ENCODE data around the gene PRKAG2. TPM values are rescaled to one million over a fixed set of nuclear protein-coding genes. Genes with fewer than 3 reads are reported as not detected.

Gene PRKAG2
- total RNA-seq, 2 donors from 2014 or later = 19.9 to 22.6 TPM

DNA sequence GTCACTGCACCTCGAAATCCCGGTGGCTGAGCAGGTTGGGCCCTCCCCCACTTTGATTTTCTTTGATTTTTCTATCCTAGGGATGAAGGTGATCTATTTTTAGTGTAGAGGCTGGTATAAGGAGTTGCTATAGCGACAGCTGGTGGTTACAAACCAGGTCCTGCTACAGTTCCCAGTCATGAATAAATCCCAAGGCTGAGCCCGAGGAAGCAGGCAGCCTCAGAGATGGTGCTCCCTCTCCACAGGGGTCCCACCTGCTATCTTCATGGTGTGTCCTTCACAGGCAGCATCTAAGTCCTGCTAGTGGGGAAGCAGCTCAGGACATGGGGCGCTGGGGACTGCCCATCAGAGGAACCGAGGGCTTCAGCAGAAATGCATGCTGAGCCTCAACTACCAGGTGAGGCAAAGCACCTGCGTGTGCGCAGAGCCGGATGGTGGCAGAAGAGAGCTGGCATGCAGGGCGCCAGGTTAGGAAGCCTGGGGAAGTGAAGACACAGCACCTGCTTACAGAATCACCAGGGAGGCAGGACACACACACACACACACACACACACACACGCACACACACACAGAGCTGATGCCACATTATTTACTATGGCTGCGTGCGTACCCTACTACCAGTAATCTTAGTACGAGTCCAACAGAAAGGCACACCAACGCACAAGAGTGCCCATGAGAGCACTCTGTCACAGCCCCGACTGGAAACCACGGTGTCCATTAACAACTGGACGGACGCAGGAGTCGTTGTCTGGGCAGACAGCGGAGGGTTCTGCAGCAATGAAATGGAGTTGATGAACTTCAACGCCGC is 150.9 kb downstream of the PRKAG2 start:
- H3K27me3 Mint-ChIP-seq = no peaks in the 10 kb centered on the region
- H3K4me1 Mint-ChIP-seq (ENCODE audit: low read depth in 2 of 2) = peaks cover 0 to 8% of the 10 kb centered on the region in 2 donors
- no peak for ATAC-seq
- H3K36me3 Mint-ChIP-seq = no peaks in the 10 kb centered on the region
- H3K4me3 Mint-ChIP-seq = no peak overlapping the region
- DNase-seq (ENCODE audit: low spot score) = no peak
- H3K27ac Mint-ChIP-seq = no peak overlapping the region
- no peaks in the 10 kb centered on the region for H3K9me3 Mint-ChIP-seq

DNA sequence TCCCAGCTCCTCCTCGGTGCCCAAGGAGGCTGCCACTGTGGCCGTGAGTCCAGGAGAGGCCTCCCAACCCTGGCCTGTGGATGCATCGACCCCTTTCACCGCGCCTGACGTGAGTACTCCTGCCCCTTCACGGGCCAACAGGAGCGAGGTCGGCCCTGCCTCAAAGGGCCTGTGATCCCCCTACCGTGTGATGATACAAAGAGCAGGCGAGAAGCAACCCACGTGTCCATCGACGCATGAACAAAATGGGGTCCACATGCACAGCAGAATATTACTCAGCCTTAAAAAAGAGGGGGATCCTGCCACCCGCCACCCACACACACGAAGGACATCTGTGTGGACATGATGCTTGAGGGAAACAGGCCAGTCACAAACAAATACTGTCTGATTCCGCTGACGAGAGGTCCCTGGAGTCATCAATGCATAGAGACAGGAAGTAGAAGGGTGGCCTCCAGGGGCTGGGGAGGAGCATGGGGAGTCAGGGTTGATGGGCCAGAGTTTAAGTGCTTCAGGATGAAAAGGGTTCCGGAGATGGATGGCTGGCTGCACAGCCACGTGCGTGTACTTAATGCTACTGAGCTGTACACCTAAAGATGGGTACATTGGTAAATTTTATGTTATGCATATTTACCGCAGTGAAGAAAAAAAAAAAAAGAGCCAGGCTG is 151.9 kb downstream of the PRKAG2 start:
- Mint-ChIP-seq H3K4me3 (no peak overlapping the region), H3K27me3 (no peaks in the 10 kb centered on the region), H3K9me3 (no peaks in the 10 kb centered on the region), H3K27ac (no peak overlapping the region), H3K4me1 (ENCODE audit: low read depth in 2 of 2) (peaks cover 0 to 8% of the 10 kb centered on the region in 2 donors), H3K36me3 (no peaks in the 10 kb centered on the region)
- DNase-seq (ENCODE audit: low spot score) (no peak), ATAC-seq (no peak)

DNA sequence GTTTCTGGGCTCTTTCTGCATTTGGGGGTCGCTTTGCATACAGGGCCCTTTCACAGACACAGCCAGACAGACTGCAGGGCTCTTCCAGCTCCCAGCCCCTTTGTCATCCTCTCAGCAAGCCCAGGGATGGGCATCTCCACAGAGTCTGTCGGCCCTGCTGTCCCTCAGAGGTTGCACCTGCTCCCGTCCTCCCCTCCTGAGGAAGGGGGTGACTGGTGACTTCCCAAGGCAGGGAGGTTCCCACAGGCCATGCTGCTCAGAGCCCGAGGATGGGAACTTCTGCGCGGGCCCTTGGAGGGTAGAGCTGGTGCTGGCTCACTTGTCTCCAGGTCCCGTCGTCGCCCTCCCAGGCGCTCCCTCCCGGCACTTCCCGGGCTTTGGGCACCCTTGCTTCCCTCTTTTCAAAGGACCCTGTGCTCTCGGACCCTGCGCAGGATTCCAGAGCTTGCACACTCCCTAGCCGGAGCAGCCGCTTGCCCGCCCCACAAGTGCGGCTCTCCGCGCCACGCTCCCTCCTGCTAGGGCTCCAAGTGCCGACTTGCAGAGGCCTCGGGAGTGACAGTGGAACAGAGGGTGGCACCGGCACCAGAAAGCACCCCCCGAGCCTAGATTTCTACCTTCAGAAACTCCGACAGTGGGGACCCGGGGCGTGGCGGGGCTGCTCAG is 152.5 kb downstream of the PRKAG2 start:
- Mint-ChIP-seq H3K9me3 (no peaks in the 10 kb centered on the region), H3K27ac (no peak overlapping the region), H3K4me3 (no peak overlapping the region), H3K4me1 (ENCODE audit: low read depth in 2 of 2) (peaks cover 0 to 8% of the 10 kb centered on the region in 2 donors), H3K36me3 (no peaks in the 10 kb centered on the region), H3K27me3 (no peaks in the 10 kb centered on the region)
- ATAC-seq (no peak), DNase-seq (ENCODE audit: low spot score) (no peak)

GRCh38 chr7:151723321-151723720 is 153.6 kb downstream of the PRKAG2 start:
- Mint-ChIP-seq H3K27ac (no peak overlapping the region), H3K9me3 (no peaks in the 10 kb centered on the region), H3K4me1 (ENCODE audit: low read depth in 2 of 2) (peaks cover 0 to 4% of the 10 kb centered on the region in 2 donors), H3K27me3 (no peaks in the 10 kb centered on the region), H3K4me3 (no peak overlapping the region), H3K36me3 (no peaks in the 10 kb centered on the region)
- DNase-seq (ENCODE audit: low spot score) (no peak), ATAC-seq (no peak)

DNA sequence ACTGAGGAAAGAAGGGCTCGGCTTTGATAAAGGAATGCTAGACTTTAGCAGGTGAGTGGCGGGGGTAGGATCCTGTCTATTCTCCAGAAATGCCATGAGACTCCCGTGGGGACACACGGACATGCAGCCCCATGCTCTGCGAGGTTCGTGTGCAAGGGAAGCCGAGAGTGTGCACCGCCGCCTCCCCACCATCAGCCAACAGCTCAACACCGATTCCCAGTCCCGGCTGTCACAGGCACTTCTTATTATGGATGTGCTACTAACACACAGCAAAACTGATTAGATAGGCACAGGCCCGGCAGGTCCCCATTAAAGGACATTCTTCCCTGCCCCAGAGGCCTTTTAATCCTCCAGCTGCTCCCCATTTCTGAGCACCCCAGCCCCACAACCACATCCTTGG is 154.4 kb downstream of the PRKAG2 start:
- Mint-ChIP-seq H3K27me3 (no peaks in the 10 kb centered on the region), H3K27ac (no peak overlapping the region), H3K36me3 (no peaks in the 10 kb centered on the region)

DNA sequence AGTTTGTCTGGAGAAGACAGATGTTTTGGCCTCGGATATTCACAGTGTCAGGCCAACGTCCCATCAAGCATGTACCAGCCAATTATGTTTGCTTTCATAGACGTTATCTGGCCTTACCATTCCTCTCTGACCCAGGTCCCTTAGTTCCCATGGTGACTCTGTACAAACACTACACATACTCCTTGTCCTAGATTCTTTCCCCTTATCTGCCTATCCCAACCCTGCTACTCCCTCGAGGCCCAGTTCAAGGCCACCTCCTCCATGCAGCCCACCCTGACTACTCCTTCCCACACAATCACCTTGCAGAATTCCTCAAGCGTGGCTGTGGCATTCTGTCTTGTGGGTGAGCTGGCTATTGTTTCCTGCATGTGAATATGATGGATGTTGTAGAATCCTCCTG is 155.2 kb downstream of the PRKAG2 start:
- Mint-ChIP-seq H3K4me3 (no peak overlapping the region), H3K4me1 (ENCODE audit: low read depth in 2 of 2) (peaks cover 0 to 4% of the 10 kb centered on the region in 2 donors), H3K27me3 (no peaks in the 10 kb centered on the region), H3K36me3 (no peaks in the 10 kb centered on the region), H3K9me3 (no peaks in the 10 kb centered on the region), H3K27ac (no peak overlapping the region)
- DNase-seq (ENCODE audit: low spot score) (no peak), ATAC-seq (no peak)

More for the DNA sequence above, 154.4 kb downstream of the PRKAG2 start:
- DNase-seq (ENCODE audit: low spot score) = no peak
- Mint-ChIP-seq H3K9me3 (no peaks in the 10 kb centered on the region), H3K4me1 (ENCODE audit: low read depth in 2 of 2) (peaks cover 0 to 4% of the 10 kb centered on the region in 2 donors), H3K4me3 (no peak overlapping the region)
- no peak for ATAC-seq

GRCh38 chr7:151721236-151721635 is 155.7 kb downstream of the PRKAG2 start:
- no peaks in the 10 kb centered on the region for H3K36me3 Mint-ChIP-seq

DNA sequence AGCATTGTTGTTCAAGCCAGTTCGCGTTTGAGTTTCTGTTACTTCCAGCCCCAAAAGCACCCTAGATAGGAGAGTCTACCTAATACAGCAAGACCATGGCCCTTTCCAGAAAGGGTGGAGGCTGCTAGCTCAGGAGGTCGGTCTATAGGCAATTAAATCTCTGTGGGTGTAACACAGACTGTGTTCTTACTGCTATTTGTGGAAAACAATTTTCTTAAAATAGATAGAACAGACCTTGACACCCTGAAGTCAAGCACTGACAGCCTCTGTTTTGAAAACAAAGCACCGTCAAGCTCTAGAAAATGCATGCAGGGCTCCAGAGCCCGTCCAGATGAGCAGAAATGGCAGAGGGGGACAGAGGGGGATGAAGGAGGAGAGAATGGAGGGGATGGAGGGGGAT is 156.6 kb downstream of the PRKAG2 start:
- no peak for DNase-seq (ENCODE audit: low spot score)
- no peaks in the 10 kb centered on the region for H3K9me3 Mint-ChIP-seq
- no peaks in the 10 kb centered on the region for H3K36me3 Mint-ChIP-seq
- no peak overlapping the region for H3K4me3 Mint-ChIP-seq
- H3K27ac Mint-ChIP-seq = peak overlapping the region in 1 of 2 donors; percentile 32
- H3K27me3 Mint-ChIP-seq = no peaks in the 10 kb centered on the region
- H3K4me1 Mint-ChIP-seq (ENCODE audit: low read depth in 2 of 2) = peaks cover 0 to 3% of the 10 kb centered on the region in 2 donors
- no peak for ATAC-seq

More at GRCh38 chr7:151721236-151721635, 155.7 kb downstream of the PRKAG2 start:
- peaks cover 0 to 4% of the 10 kb centered on the region in 2 donors for H3K4me1 Mint-ChIP-seq (ENCODE audit: low read depth in 2 of 2)
- H3K9me3 Mint-ChIP-seq = no peaks in the 10 kb centered on the region
- no peaks in the 10 kb centered on the region for H3K27me3 Mint-ChIP-seq
- no peak for DNase-seq (ENCODE audit: low spot score)
- H3K4me3 Mint-ChIP-seq = no peak overlapping the region
- H3K27ac Mint-ChIP-seq = no peak overlapping the region
- ATAC-seq = no peak

DNA sequence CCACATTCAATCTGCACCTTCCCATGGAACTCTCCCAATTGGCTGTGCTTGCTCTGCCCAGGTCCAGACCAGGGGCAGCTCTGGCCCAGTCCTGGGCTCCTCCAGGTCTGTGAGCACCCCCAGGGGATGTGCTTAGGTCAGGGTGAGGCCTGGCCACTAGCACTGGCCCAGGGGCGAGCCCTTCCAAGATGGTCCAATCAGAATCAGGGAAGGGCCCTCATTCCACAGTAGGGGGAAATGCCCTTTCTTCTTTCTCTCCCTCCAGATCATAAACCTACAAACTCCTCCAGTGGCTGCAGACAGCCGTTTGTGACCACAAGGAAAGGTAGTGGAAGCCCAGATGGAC is 157.0 kb downstream of the PRKAG2 start:
- no peaks in the 10 kb centered on the region for H3K27me3 Mint-ChIP-seq
- no peaks in the 10 kb centered on the region for H3K36me3 Mint-ChIP-seq
- peak overlapping the region in 1 of 2 donors; percentile 32 for H3K27ac Mint-ChIP-seq
- no peaks in the 10 kb centered on the region for H3K4me1 Mint-ChIP-seq (ENCODE audit: low read depth in 2 of 2)
- ATAC-seq = no peak
- no peaks in the 10 kb centered on the region for H3K9me3 Mint-ChIP-seq
- H3K4me3 Mint-ChIP-seq = no peak overlapping the region
- no peak for DNase-seq (ENCODE audit: low spot score)

DNA sequence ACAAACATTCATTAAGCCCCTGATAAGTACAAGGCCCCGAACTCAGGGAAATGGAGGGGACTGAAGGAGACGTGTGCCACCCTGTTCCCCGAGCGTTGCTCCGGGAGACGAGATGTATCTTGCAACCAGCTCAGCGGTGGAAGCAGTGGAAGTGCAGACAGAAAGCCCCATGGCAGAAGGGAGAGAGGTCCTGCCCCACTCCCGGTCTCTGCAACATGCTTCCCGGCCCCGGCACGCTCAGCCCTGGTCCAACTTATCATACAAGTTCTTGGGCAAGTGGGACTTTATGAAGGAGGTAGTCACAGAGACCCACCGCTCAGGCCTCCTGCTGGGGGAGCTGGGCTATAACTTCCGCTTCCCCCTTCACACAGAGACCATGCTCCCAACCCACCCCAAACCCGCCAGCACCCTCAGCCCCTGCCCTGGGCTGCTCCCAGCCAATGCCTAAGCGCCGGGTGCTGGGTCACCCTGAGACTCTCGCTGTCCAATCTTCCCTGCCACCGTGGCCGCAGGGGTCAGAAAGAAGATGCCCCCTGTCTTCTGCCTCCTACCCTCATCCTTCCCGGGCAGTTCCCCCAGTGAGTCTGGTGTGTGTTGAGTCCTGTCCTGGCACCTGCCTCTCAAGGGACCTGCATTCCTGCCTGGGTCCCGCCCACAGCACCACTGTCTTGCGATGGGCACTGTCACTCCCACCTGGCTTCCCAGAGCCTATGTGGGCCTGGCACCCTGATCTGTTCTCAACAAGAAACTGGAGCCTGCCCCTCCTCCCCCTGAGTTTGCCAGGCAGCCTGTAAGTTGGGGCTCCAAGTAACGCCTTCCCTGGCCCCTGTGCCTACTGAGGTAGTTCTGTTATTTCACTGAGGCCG is 157.7 kb downstream of the PRKAG2 start:
- Mint-ChIP-seq H3K27me3 (no peaks in the 10 kb centered on the region), H3K27ac (peak overlapping the region in 1 of 2 donors; percentile 32), H3K4me1 (ENCODE audit: low read depth in 2 of 2) (no peaks in the 10 kb centered on the region), H3K4me3 (no peak overlapping the region), H3K9me3 (no peaks in the 10 kb centered on the region), H3K36me3 (no peaks in the 10 kb centered on the region)
- ATAC-seq (no peak), DNase-seq (ENCODE audit: low spot score) (no peak)

- Mint-ChIP-seq H3K9me3 (no peaks in the 10 kb centered on the region), H3K27ac (no peak overlapping the region), H3K4me1 (ENCODE audit: low read depth in 2 of 2) (no peaks in the 10 kb centered on the region), H3K36me3 (no peaks in the 10 kb centered on the region), H3K4me3 (no peak overlapping the region), H3K27me3 (no peaks in the 10 kb centered on the region)
- ATAC-seq = no peak
- DNase-seq (ENCODE audit: low spot score) = no peak
These were observed 159.0 kb downstream of the PRKAG2 start for GRCh38 chr7:151717918-151718317.

DNA sequence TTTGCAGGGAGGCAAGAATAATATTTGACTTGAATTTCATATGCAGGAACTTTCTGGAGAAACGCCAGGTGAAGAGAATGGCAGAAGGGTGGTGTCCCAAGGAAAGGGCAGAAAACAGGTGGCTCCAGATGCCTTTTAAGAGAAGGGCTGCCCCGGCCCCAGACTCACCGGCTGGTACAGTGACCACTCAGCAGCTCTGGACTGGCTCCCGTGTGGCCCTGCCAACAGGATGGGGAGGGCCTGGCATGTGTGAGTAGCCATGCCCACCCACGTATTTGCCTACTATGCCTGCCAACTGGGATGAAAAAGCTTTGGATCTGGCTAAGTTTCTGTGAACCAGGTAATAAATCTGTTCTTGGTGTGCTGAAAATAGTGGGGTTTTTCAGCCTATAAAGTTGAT is 159.5 kb downstream of the PRKAG2 start:
- ATAC-seq (no peak), DNase-seq (ENCODE audit: low spot score) (no peak)
- Mint-ChIP-seq H3K9me3 (no peaks in the 10 kb centered on the region), H3K27me3 (no peaks in the 10 kb centered on the region), H3K4me1 (ENCODE audit: low read depth in 2 of 2) (peaks cover 0 to 4% of the 10 kb centered on the region in 2 donors), H3K4me3 (no peak overlapping the region), H3K27ac (no peak overlapping the region), H3K36me3 (no peaks in the 10 kb centered on the region)

DNA sequence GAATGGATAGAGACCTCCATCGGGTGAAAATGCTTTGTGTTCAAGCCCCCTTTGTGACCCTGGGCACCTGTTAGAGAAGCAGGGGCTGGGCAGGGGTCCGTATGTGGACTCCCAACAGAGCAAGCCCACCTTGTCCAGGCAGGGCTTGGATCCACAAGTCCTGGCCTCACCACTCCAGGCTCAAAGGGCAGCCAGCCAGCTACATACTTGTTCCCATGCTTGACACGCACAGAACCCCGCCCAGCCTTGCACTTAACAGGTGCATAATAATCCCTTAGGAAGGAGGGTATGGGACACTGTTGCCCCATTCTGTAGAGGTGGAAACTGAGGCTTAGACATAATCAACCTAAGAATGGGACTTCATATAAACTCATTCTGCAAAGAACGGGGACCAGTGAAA is 160.6 kb downstream of the PRKAG2 start:
- ATAC-seq = no peak
- Mint-ChIP-seq H3K27me3 (no peaks in the 10 kb centered on the region), H3K4me1 (ENCODE audit: low read depth in 2 of 2) (peaks cover 0 to 8% of the 10 kb centered on the region in 2 donors), H3K27ac (no peak overlapping the region), H3K36me3 (no peaks in the 10 kb centered on the region), H3K4me3 (no peak overlapping the region), H3K9me3 (no peaks in the 10 kb centered on the region)
- no peak for DNase-seq (ENCODE audit: low spot score)

Measured in natural killer cell treated with Interleukin-12 subunit alpha and Interleukin-12 subunit beta and Interleukin-15 and Interleukin-18, amount 100 ng/mL, for 72 hours (primary cell).